ENCODE measurements around the gene FKBP2. TPM values are rescaled to one million over a fixed set of nuclear protein-coding genes. Genes with fewer than 3 reads are reported as not detected.
A peak's percentile ranks its signal among the peaks of the same experiment; 100 is the strongest.

Gene FKBP2
- total RNA-seq, 1 donor from 2014 or later, result 31.4 TPM

GRCh38 chr11:64206457-64207255 is 34.2 kb upstream of the FKBP2 start, which contains the start of gene FERMT3:
Gene FERMT3 (plus strand): TSS chr11:64206721. CDS start chr11:64207365, 644 bp downstream.
- H3K4me1 Mint-ChIP-seq, result peaks cover 48% of the 10 kb centered on the region
- no peaks in the 10 kb centered on the region for H3K27me3 Mint-ChIP-seq
- ChIA-PET CTCF (interaction anchor here (0.9 to 6.1 kb wide), 12 partner anchors 9 to 242 kb away, joined by 3 to 147 read pairs (median 9); partner anchors contain the start of genes CATSPERZ, ESRRA, NUDT22 and PPP1R14B), POLR2A (interaction anchor here (0.6 to 9.3 kb wide), 25 partner anchors 10 to 1433 kb away, joined by 3 to 191 read pairs (median 6); partner anchors contain the start of genes BAD, CATSPERZ, CCDC88B and DNAJC4)
- H3K36me3 Mint-ChIP-seq (ENCODE audit: low read depth), result peaks cover 60% of the 10 kb centered on the region
- peak within 1 kb of the TSS; percentile 90 for H3K4me3 Mint-ChIP-seq
- no peak for TF ChIP-seq CTCF (IDR thresholded peaks at IDR 0.05)
- ATAC-seq (ENCODE audit: low read depth) (peak; percentile 56), DNase-seq (peak; percentile 49)
- no peaks in the 10 kb centered on the region for H3K9me3 Mint-ChIP-seq
- intact Hi-C loops (cut with micrococcal nuclease), result loop anchor here (1.0 to 2.0 kb wide), 4 partner anchors 20 to 35 kb away; partner anchors contain the start of genes DNAJC4, FKBP2, NUDT22 and STIP1
- H3K27ac Mint-ChIP-seq, result peak within 1 kb of the TSS; percentile 92

GRCh38 chr11:64207256-64208085 is 33.4 kb upstream of the FKBP2 start:
- Mint-ChIP-seq H3K27ac (peak overlapping the region; percentile 92), H3K27me3 (no peaks in the 10 kb centered on the region), H3K36me3 (ENCODE audit: low read depth) (peaks cover 61% of the 10 kb centered on the region), H3K9me3 (no peaks in the 10 kb centered on the region), H3K4me3 (peak overlapping the region; percentile 90), H3K4me1 (peaks cover 56% of the 10 kb centered on the region)
- ATAC-seq (ENCODE audit: low read depth) (peak; percentile 72), DNase-seq (peak; percentile 61)
- intact Hi-C loops (cut with micrococcal nuclease), result loop anchor here (1.0 to 2.0 kb wide), 4 partner anchors 19 to 34 kb away; partner anchors contain the start of genes DNAJC4, FKBP2, NUDT22 and STIP1
- CTCF ChIA-PET, result interaction anchor here (1.0 to 6.1 kb wide), 12 partner anchors 9 to 242 kb away, joined by 3 to 147 read pairs (median 8); partner anchors contain the start of genes CATSPERZ, ESRRA, NUDT22 and PPP1R14B
- POLR2A ChIA-PET, result interaction anchor here (0.6 to 9.3 kb wide), 18 partner anchors 9 to 928 kb away, joined by 3 to 191 read pairs (median 12); partner anchors contain the start of genes BAD, CATSPERZ, CCDC88B and DNAJC4
- no peak for TF ChIP-seq CTCF (IDR thresholded peaks at IDR 0.05)

GRCh38 chr11:64208086-64208795 is 32.7 kb upstream of the FKBP2 start:
- Mint-ChIP-seq H3K36me3 (ENCODE audit: low read depth) (peaks cover 56% of the 10 kb centered on the region), H3K4me1 (peaks cover 60% of the 10 kb centered on the region), H3K4me3 (peak overlapping the region; percentile 90), H3K27ac (peak overlapping the region; percentile 92), H3K27me3 (no peaks in the 10 kb centered on the region), H3K9me3 (no peaks in the 10 kb centered on the region)
- ATAC-seq (ENCODE audit: low read depth) (no peak), DNase-seq (no peak)
- intact Hi-C loops (cut with micrococcal nuclease), result no loop called here
- ChIA-PET POLR2A (interaction anchor here (0.6 to 9.3 kb wide), 13 partner anchors 9 to 176 kb away, joined by 3 to 191 read pairs (median 27); partner anchors contain the start of genes BAD, CATSPERZ, DNAJC4 and ESRRA), CTCF (interaction anchor here (1.0 to 6.1 kb wide), 8 partner anchors 17 to 95 kb away, joined by 3 to 147 read pairs (median 9); partner anchors contain the start of genes CATSPERZ, ESRRA, NUDT22 and PPP1R14B)
- TF ChIP-seq CTCF (IDR thresholded peaks at IDR 0.05), result no peak

GRCh38 chr11:64208796-64209562 is 31.9 kb upstream of the FKBP2 start:
- ATAC-seq (ENCODE audit: low read depth) (no peak), DNase-seq (no peak)
- H3K27ac Mint-ChIP-seq, result peak overlapping the region; percentile 70
- no peaks in the 10 kb centered on the region for H3K9me3 Mint-ChIP-seq
- peak overlapping the region; percentile 67 for H3K4me3 Mint-ChIP-seq
- POLR2A ChIA-PET, result interaction anchor here (2.9 to 9.3 kb wide), 5 partner anchors 19 to 95 kb away, joined by 12 to 191 read pairs (median 81); partner anchors contain the start of genes CATSPERZ, DNAJC4, ESRRA and FKBP2
- peaks cover 53% of the 10 kb centered on the region for H3K36me3 Mint-ChIP-seq (ENCODE audit: low read depth)
- peaks cover 64% of the 10 kb centered on the region for H3K4me1 Mint-ChIP-seq
- no peaks in the 10 kb centered on the region for H3K27me3 Mint-ChIP-seq
- intact Hi-C loops (cut with micrococcal nuclease), result no loop called here
- TF ChIP-seq CTCF (IDR thresholded peaks at IDR 0.05), result no peak
- CTCF ChIA-PET, result interaction anchor here (5.3 kb wide), 1 partner anchor 16 kb away, joined by 34 read pairs; the partner anchor contains the start of genes NUDT22 and TRPT1

Measured in activated B cell treated with CpG ODN at 0.5 μM for 24 hours (primary cell).